NCI-H128 (cell line): ENCODE results near the gene DOCK10.
"Not testable (repeated sequence)": the region's sequence is repeated elsewhere in the genome, so short reads cannot be mapped to it uniquely, and the experiment has no call there.

ENCODE experiments used
- DNase-seq: peaks from one replicate; lab custom pipeline; 2025; ENCODE audit not compliant: unreplicated experiment; lab: John Stamatoyannopoulos, UW

Gene DOCK10

DNA sequence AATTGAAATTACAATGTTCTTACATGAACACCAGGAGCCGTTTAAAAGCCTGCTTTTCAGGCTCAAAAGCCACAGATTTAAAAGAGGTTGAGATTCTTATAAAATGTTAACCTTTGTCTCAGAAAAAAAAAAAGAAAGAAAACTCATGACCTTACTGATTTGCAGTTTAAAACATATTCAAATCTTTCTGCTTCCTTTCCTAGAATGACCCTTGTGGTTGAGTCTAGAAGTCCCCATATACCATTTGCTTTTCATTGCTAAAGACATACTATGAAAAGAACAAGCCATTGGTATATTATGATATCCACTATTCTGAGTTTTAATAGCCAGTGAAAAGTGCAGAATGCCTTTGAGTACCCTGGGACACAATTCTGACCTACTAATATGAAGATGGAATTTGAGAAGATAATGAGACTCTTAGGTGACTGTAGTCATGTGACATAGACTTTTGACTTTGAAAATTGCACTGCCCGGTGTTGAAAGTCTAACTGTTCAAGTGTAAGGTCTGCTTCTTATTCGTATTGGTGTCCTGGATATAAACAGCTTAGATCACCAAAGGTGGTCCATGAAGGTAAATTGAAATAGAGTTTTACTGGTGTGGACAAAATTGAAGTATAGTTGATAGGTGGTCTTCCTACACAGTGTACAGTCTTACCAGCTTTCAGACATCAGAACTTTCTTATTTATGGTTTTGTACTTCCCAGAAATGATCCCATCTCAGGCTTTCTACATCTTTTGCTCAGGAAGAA is 117.0 kb downstream of the DOCK10 start:
- no peak for DNase-seq

DNA sequence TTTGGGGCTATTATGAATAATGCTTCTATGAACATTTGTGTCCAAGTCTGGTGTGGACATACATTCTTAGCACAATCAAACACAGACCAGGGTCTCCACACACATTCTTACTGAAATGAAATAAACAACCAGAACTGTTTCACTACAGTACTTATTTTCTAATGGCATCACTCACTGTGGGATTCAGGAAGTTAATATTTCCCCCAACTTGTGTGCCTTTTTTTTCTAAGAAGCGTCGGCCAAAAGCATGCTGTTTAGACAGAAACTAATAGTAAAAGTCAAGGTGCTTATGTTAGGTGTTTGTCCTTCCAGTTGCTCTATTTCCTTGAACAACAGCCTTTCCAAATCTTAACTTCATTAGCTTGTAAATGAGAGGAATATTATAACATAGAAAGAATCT is 117.6 kb downstream of the DOCK10 start:
- DNase-seq = no peak

DNA sequence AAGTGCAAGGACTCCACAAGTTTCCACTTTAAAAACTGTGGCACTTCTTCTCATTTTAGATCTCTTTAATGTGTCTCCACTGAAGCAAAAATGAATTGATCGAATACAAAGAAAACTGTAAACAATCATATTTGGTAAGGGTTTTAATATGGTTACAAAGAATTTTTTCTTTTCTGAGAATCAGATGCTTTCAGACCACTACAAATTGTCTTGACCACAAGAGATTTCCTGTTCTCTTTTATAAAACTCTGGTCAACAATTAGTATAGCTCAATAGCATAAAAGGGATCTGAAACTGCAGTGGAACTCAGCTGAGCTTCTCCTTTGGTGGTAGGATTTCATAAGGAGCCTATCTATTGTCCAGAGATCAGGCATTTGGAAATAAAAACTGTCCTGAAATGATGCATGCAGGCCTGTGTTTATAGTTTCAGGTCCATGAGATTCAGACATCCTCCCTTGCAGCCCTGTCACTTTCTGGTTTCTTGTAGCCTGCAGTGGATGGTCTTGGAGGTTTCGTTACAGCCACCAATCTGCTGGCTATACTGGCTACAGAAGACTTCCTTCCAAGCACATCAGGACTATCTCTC is 120.0 kb downstream of the DOCK10 start:
- DNase-seq = no peak

DNA sequence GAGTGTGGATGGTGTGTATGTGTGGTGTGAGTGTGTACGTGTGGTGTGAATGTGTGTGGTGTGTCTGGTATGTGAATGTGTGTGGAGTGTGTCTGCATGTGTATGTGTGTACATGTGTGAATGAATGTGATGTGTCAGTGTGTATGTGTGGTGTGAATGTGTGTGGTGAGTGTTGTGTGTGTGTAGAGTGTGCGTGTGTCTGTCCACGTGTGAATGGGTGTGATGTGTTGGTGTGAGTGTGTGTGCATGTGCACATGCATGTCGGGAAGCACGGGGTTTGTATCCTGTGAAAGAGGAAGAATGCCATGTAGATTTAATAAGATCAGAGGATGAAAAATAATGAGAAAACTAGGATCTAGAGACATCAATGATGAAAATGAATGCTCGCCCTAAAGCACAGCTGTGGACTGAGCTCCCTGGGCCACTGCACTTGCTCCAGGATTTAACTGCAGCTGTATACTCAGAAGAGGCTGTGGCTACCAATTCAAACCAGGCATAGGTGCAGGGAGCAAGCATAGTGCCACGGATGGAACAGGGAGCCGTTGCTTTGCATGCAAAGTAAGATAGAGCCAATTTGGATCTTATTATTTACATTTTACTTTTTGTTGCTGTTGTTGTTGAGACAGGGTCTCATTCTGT is 122.7 kb downstream of the DOCK10 start:
- no peak for DNase-seq

DNA sequence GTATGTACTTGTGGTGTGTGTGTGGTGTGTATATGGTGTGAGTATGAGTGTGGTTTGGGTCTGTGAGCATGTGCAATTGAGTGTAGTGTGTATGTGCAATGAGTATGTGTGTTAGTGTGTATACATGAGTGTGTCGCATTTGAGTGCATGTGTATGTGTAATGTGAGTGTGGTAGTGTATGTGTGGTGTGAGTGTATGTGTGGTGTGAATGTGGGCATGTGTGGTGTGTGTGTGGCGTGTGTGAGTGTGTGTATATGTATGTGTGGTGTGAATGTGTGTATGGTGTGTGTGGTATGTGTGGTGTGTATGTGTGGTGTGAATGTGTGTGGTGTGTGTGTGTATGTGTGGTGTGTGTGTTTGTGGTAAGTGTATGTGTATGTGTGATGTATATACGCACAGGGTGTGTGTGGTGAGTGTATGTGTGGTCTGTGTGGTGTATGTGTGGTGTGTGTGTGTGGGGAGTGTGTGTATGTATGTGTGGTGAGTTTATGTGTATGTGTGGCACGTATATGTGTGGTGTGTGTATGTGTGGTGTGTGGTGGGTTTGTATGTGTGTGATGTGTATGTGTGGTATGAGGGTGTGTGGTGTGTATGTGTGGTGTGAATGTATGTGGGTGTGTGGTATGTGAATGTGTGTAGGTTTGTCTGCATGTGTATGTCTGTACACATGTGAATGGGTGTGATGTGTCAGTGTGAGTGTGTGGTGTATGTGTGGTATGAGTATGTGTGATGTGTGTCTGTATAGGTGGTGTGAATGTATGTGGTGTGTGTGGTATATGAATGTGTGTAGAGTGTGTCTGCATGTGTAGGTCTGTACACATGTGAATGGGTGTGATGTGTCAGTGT is 123.4 kb downstream of the DOCK10 start:
- no peak for DNase-seq

DNA sequence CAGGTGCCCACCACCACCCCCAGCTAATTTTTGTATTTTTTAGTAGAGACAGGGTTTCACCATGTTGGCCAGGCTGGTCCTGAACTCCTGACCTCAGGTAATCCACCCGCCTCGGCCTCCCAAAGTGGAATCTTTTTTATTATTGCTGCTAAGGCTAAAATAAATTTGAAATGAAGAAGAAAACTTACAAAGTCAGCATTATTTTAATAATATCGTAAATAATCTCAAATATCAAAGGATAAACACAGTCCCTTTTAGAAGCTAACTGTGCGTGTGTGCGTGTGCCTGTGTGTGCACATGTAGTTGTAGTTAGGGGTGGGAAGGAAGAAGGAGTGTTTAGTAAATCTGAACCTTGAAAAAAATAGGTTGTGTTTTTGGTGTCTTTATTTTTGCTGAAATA is 125.0 kb downstream of the DOCK10 start:
- not testable (repeated sequence) for DNase-seq

DNA sequence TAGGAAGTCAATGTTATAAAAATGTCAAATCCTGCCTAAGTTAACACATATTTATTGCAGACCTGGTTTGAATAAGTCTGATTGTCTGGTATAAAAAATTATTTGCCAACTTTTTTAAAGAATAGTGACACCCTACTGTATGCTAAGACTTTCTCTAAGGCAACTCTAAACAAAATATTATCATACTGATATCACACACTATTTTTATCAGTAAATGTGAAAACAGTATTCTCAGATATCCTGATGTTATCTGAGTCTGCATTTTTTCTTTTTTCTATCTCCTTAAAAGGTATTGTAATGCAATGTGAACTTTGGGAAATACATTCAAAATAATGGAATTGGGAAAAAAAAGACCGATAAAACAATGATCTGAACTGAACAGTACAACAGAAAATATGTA is 127.1 kb downstream of the DOCK10 start:
- DNase-seq = no peak

DNA sequence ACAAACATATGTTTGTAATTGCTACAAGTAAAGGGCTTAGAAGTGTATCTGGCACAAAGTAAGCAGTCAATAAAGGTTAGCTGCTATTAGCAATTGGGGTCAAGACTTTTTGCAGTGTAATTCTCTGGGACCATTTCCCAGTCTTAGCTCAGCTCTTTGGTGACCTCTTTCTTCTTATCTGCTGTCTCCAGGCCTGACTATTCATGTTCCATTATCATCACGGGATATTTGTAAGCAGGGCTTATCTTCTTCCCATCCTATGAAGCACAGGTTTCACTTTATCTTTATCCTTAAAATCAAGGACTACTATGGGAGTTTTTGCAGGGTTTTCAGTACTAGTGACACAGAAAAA is 131.7 kb downstream of the DOCK10 start:
- no peak for DNase-seq

DNA sequence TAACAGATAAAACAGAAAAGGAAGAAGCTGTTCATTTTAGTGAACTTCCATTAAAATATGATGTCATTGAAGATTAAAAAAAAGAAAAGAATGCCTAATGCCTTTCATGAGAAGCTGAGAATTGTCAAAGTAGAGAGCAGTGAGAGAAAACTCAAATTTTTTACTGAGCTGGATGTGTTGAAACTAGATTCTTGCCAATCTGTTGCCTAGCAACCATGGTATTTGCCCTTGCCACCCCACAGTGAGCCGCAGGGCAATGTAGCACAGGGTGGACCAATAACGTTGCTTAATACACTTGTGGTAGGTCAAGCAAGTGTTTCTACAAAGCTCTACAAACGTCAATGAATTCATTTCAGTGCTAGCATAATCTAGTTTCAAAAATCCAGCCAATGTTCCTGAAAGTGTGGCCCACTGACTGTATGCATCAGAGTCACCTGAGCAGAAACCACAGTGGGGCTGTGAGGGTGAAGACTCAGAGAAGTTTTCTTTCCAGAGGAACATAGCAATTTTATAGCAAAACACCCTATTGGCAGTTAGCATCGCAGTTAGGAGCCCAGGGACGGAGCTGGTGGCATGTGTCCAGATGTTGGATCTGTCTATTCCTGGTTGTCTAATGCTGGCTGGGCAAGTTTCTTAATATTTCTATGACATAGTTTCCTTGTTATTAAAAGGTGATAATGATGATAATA is 132.2 kb downstream of the DOCK10 start:
- DNase-seq = no peak

DNA sequence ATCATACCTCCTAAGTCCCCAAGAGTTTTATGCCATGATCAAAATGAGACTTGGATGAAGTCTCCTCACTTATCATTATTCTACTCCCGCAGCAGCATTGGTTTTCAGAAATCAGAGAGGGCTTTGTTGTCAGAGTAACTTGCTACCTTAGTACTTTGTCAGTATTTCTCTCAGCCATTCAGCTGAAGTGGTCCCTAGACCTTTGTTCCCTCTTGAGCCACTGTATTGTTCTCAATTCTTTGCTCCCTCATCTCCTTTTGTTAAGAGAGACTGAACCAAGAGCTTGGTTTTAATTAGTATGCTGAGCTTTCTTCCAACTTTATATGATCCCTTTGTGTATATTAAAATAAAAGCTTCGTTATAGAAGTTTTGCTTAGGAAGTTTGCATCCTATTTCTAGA is 133.4 kb downstream of the DOCK10 start:
- DNase-seq = no peak

DNA sequence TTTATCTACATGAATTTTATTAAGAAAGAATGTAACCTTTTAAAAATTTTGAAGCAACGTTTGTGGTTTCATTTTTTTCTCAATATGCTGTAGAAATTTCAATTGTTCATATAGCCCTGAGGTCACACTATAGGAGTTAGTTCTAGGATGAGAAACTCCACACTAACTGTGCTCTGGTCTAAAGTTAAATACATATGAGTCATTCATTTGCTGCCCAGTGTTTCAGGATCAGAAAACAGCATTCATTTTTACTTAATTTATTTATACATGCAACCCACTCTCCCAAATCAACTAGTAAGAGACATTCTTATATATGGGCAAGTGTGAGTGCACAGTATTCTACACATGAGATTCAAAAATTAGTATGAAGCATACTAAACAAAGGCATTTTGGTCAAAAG is 137.9 kb downstream of the DOCK10 start:
- DNase-seq = no peak

DNA sequence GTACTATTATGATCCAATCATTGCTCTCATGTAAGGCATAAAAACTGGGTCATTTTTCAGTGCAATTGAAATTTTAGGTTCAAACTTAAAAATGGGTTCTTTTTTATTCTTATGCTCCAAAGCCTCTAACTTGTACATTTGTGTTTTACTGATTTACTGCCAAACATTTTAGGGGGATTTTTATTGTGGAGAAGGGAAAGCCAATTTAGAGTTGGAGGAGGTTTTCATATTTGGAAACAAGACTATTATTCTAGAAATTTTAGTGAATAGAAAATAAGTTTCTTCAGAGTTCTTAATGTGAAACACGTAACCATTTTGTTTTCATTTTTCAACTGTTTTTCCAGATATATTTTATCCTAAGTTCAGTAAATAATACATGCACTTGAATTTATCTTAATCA is 138.6 kb downstream of the DOCK10 start:
- no peak for DNase-seq

DNA sequence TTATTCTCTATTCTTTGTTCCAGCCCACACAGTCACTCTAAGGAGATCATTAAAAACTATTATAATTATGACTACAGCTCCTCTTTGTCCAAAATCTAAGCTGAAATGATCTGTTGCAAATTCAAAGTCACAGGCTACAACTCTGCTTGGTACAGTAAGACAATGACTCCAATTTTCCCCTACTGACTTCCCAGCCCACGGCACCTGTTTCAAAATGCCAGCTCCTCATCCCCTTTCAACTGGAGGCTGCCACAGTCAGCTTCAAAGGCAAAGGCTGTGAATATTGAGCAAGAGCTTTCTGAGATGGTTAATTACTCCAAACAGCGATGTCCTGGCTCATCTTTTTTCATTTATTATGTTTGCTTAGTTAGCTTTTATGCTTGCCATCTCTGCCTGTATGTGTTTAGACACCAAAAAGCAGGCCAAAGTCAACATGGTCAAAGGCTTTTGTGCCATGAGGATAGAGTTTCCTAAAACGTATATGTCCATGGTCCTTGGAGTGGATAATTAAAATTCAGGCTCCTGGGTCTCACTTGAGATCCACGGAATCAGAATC is 141.1 kb downstream of the DOCK10 start:
- DNase-seq = no peak

DNA sequence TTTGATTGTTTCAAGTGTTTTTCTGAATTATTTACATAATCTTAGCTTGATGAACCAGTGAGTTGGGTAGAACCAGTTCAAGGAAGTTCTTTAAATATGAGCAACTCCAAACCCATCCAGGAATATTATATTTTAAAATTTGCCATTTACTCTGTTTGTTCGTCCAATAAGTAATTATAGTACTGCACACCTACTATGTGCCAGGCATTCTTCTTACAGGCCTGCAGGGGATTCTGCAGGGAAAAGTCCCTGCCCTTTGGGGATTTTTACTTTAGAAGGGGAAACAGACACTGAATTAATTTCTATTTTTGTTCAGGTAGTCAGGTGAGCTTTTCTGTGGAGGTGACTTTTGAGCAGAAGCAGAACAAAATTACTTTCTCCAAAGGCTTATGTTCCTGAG is 146.9 kb downstream of the DOCK10 start:
- DNase-seq = no peak

DNA sequence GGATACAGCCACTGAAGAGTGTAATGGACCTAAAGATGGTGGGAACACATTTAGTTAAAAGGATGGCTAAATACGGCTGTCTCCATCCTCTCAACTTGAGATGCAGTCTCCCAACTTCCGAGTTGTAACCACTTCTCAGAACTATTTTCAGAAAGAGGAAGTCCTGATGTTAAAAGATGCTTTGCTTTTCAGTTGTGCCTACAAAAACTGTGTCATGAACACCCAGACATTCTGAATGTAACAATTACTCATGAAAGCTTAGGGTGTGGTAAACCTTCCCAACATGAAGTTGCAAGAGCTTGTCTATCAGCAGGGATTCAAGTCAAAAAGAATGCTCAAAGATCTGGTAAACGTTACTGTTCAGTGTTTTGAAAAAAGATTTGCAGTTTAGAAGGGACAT is 147.9 kb downstream of the DOCK10 start:
- no peak for DNase-seq

DNA sequence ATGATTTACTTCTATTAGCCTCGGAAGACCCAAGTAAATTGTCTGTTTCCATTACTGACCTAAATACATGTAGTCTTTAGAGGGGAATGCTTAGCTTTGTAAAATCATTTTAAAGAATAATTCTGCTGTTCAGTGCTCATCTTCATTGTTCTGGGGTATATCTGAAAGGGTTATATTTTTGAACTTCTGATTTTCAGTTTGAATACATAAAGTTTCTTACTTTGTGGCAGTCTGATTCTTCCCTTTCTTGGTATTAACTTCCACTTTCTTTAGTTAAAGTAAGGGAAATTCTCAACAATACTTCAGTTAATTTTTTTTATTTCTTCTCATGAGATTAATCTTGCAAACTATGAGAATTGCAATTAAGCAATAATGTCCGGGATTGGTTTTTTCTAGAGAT is 148.4 kb downstream of the DOCK10 start:
- DNase-seq = no peak

DNA sequence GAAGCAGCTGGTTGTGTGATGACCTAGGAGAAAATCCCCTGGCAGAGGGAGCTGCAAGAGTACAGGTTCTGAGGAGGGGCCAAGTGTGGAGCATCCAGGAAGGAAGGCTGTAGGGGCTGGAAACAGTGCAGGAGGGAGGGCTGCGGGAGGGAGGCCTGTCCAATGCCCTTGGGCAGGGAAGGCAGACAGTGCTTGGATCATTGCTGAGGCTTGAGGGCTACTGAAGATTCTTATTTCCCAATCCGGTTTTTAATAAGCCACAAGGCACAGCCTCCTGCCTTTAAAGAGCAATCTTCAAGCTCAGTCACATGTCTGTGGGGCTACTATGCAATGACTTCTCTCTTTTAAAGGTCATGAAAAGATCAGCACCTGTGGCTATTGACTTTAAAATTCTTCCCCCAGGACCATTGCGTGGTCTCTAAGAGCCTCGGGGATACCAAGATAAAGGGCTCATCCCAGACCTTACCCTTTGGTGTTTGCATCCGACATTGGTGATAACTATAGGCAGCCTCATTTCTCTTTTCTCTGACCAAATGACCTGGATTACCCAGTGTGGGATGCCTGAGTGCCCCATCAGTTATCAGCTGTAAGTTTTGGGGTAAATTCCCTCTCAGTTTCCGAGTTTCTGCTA is 149.6 kb downstream of the DOCK10 start:
- no peak for DNase-seq

DNA sequence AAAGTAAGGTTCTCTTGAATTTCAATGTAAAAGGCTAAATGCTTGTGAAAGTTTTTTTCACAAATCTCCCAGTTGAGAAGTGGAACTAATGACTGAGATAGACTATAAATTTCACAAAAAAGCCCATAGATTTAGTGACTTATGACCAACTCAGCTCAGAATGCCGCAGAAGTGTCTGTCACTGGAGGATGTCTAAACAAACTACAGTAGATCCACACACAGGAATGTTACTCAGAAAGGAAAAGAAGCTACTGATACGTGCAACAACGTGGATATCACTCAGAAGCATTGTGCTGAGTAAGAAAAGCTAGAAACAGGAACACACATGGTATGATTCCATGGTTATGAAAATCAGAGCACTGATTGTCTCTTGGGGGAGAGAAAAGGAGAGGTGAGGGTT is 151.9 kb downstream of the DOCK10 start:
- no peak for DNase-seq

DNA sequence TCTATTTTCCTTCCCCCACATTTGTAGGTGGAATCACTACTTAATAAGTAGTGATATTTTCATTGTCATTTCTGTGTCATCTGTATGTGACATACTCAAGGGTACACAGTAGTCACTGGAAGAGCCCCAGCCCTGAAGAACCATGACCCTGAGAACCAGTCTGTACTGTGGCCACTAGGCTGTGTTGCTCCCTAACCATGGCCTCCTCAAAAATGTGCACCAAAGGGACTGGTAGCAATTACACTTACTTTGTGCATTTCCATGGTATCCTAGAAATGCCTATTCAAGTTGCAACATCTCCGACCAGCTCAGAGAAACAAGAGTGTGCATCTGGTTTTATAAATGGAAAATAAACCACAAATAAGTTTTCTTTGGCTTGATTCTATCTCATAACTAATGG is 155.1 kb downstream of the DOCK10 start:
- no peak for DNase-seq

DNA sequence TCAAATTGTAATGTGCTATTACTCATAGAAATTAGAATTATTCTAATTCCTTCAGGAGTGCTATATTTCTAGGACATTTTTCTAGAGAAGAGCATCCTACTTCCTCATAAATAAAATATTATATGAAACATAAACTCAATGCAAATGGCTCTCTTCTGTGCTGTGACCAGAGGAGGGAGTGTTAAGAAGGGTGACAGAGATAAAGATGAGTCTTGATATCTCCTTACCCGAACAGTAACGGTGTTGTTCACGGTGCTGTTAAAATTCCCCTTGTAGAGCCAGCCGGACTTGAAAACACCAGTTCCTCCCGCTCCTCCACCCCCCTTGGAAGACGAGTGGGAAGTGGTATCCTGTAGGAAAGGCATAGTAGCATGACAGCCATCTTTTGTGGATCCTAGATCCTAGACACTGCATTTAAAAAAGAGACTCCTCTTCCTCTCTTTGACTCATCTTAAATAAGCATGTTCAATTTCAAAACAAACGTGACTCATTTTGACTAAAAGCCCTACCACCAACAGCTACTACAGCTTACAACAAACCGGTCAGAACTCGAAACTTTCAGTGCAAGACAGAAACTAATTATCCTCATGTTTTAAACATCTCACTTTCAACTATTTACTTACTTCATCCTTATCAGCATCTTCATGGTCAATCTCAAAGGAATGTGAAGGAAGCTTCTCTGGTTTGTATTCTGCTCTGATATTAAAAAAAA is 156.3 kb downstream of the DOCK10 start:
- no peak for DNase-seq
